ENCODE data around the gene CPZ.

CPZ gene

GRCh38 chr4:8596891-8597290 is 4.3 kb downstream of the CPZ start:
- Histone ChIP-seq H3K9me3 (ENCODE audit: severe bottlenecking) (no peaks in the 10 kb centered on the region), H3K4me3 (ENCODE audit: severe bottlenecking) (no peak overlapping the region), H3K27me3 (ENCODE audit: insufficient read depth, poor library complexity, severe bottlenecking) (peaks cover 13% of the 10 kb centered on the region), H3K27ac (ENCODE audit: poor library complexity, severe bottlenecking) (no peak overlapping the region), H3K36me3 (ENCODE audit: low read depth) (no peaks in the 10 kb centered on the region), H3K4me1 (ENCODE audit: insufficient read depth, poor library complexity, severe bottlenecking) (no peaks in the 10 kb centered on the region)
- TF ChIP-seq CTCF (IDR thresholded peaks at IDR 0.05; ENCODE audit: poor library complexity, severe bottlenecking): no peak
- DNase-seq (ENCODE audit: low spot score) (no peak), ATAC-seq (ENCODE audit: low read depth) (no peak)

GRCh38 chr4:8597319-8597718 is 4.8 kb downstream of the CPZ start:
- TF ChIP-seq CTCF (IDR thresholded peaks at IDR 0.05; ENCODE audit: poor library complexity, severe bottlenecking): no peak

DNA sequence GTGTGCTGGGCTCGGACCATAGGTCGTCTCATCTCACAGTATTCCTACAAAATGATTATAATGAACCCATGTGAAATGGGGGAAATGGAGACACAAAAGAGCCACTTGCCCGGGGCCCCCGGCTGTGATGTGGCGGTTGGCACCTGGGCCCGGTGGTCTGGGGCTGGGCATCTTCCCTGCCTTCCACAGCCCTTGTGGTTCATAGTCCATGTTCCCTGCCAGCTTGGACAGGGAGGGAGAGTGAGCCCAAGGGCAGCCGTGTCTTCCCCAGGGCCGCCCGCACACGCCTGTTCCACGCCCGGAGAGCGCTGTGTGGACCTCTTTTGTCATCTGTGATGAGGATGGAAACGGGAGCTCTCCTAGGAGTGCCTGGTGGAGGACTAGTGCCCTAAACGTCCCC is 5.2 kb downstream of the CPZ start:
- H3K4me1 ChIP-seq (ENCODE audit: insufficient read depth, poor library complexity, severe bottlenecking): no peaks in the 10 kb centered on the region
- no peak overlapping the region for H3K27ac ChIP-seq (ENCODE audit: poor library complexity, severe bottlenecking)
- no peak for TF ChIP-seq CTCF (IDR thresholded peaks at IDR 0.05; ENCODE audit: poor library complexity, severe bottlenecking)

More at GRCh38 chr4:8597319-8597718, 4.8 kb downstream of the CPZ start:
- no peak overlapping the region for H3K4me3 ChIP-seq (ENCODE audit: severe bottlenecking)
- no peaks in the 10 kb centered on the region for H3K9me3 ChIP-seq (ENCODE audit: severe bottlenecking)
- H3K27ac ChIP-seq (ENCODE audit: poor library complexity, severe bottlenecking): no peak overlapping the region
- ATAC-seq (ENCODE audit: low read depth): no peak
- DNase-seq (ENCODE audit: low spot score): no peak
- peaks cover 9% of the 10 kb centered on the region for H3K27me3 ChIP-seq (ENCODE audit: insufficient read depth, poor library complexity, severe bottlenecking)
- H3K36me3 ChIP-seq (ENCODE audit: low read depth): no peaks in the 10 kb centered on the region
- H3K4me1 ChIP-seq (ENCODE audit: insufficient read depth, poor library complexity, severe bottlenecking): no peaks in the 10 kb centered on the region

GRCh38 chr4:8598391-8599090 is 6.0 kb downstream of the CPZ start:
- Histone ChIP-seq H3K27ac (ENCODE audit: poor library complexity, severe bottlenecking) (no peak overlapping the region), H3K4me1 (ENCODE audit: insufficient read depth, poor library complexity, severe bottlenecking) (no peaks in the 10 kb centered on the region), H3K4me3 (ENCODE audit: severe bottlenecking) (no peak overlapping the region), H3K27me3 (ENCODE audit: insufficient read depth, poor library complexity, severe bottlenecking) (peaks cover 1% of the 10 kb centered on the region), H3K36me3 (ENCODE audit: low read depth) (no peaks in the 10 kb centered on the region), H3K9me3 (ENCODE audit: severe bottlenecking) (no peaks in the 10 kb centered on the region)
- ATAC-seq (ENCODE audit: low read depth) (no peak), DNase-seq (ENCODE audit: low spot score) (no peak)
- no peak for TF ChIP-seq CTCF (IDR thresholded peaks at IDR 0.05; ENCODE audit: poor library complexity, severe bottlenecking)

More for the DNA sequence above, 5.2 kb downstream of the CPZ start:
- ATAC-seq (ENCODE audit: low read depth) (no peak), DNase-seq (ENCODE audit: low spot score) (no peak)
- Histone ChIP-seq H3K9me3 (ENCODE audit: severe bottlenecking) (no peaks in the 10 kb centered on the region), H3K4me3 (ENCODE audit: severe bottlenecking) (no peak overlapping the region), H3K27me3 (ENCODE audit: insufficient read depth, poor library complexity, severe bottlenecking) (peaks cover 9% of the 10 kb centered on the region), H3K36me3 (ENCODE audit: low read depth) (no peaks in the 10 kb centered on the region)

DNA sequence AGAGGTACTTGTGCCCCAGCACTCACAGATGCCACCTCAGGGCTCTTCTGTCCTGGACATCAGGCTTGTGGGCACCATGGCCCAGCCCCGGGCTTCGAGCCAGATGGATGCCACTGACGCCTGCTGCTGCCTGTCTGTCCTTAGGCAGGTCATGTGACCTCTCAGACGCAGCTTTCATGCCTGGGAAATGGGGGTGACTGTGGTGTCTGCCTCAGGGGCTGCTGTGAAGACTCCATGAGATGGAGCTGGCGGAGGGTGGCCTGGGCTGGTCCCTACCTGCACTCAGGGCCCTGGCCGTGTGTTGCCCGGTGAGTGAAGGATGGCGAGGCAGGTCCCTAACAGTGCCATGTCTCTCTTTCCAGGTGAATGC is 6.5 kb downstream of the CPZ start:
- no peak overlapping the region for H3K27ac ChIP-seq (ENCODE audit: poor library complexity, severe bottlenecking)
- H3K36me3 ChIP-seq (ENCODE audit: low read depth): no peaks in the 10 kb centered on the region
- TF ChIP-seq CTCF (IDR thresholded peaks at IDR 0.05; ENCODE audit: poor library complexity, severe bottlenecking): no peak
- ATAC-seq (ENCODE audit: low read depth) (no peak), DNase-seq (ENCODE audit: low spot score) (no peak)
- no peaks in the 10 kb centered on the region for H3K27me3 ChIP-seq (ENCODE audit: insufficient read depth, poor library complexity, severe bottlenecking)
- H3K9me3 ChIP-seq (ENCODE audit: severe bottlenecking): no peaks in the 10 kb centered on the region
- H3K4me1 ChIP-seq (ENCODE audit: insufficient read depth, poor library complexity, severe bottlenecking): no peaks in the 10 kb centered on the region
- no peak overlapping the region for H3K4me3 ChIP-seq (ENCODE audit: severe bottlenecking)
